ENCODE measurements around the gene CD44.
A peak's percentile ranks its signal among the peaks of the same experiment; 100 is the strongest.
"Not testable (repeated sequence)": the region's sequence is repeated elsewhere in the genome, so short reads cannot be mapped to it uniquely, and the experiment has no call there.

CD44 gene

DNA sequence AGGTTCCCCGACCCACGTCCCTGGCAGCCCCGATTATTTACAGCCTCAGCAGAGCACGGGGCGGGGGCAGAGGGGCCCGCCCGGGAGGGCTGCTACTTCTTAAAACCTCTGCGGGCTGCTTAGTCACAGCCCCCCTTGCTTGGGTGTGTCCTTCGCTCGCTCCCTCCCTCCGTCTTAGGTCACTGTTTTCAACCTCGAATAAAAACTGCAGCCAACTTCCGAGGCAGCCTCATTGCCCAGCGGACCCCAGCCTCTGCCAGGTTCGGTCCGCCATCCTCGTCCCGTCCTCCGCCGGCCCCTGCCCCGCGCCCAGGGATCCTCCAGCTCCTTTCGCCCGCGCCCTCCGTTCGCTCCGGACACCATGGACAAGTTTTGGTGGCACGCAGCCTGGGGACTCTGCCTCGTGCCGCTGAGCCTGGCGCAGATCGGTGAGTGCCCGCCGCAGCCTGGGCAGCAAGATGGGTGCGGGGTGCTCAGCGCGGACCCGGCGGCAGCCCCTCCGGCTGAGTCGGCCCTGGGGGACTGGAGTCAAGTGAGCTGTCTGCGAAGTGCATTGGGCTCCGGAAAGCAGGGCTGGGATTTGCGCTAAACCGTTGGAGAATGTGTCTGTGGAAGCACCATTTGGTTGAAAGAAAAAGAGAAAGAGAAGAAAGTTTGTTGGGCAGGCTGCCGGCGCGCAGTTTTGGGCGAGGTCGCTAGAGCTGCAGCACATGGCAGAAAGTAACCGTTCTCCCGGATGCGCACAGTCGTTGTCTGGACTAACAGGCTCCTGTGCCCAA is at the start of gene CD44:
Gene CD44 (plus strand): TSS at position 229 of the 779 bp plus-strand sequence. CDS start 133 bp downstream, at position 362.
- peak; percentile 84 for DNase-seq

DNA sequence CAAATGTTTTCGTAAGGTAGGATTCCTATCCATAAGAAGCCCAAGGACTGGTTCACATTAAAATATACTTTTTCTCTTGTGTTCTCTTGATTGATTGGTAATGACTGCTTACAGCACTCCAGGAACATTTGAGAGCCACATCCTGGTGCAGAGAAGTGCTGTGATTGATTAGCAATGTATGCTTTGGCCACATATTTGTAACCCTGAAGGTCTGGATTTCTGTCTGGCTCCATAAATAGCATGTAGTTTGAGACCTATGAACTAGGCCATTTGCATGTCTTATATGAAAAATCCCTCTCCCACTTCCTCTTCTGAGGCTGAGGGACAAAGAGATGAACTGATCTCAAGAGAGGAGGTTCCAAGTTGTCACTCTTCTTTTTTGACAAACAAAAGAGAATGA is 49.3 kb upstream of the CD44 start:
- no peak for DNase-seq

DNA sequence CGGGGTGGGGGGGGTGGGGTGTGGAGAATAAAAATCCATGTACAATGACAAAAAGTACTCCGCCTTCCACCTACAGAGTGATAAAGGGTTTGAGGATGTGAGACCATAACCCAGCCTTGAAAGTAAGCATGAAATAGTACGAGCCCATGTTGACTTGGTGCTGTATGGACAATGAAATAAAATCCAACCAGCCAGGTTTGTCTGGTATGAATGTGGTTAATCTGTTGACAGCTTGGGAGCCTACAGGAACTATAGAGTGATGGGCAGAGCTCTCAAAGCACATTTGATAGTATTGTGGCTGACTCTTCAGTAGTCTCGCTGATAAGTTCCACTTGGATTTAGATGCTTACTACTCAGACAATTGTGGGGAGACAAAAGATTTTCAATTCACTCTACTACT is 48.8 kb upstream of the CD44 start:
- no peak for DNase-seq

DNA sequence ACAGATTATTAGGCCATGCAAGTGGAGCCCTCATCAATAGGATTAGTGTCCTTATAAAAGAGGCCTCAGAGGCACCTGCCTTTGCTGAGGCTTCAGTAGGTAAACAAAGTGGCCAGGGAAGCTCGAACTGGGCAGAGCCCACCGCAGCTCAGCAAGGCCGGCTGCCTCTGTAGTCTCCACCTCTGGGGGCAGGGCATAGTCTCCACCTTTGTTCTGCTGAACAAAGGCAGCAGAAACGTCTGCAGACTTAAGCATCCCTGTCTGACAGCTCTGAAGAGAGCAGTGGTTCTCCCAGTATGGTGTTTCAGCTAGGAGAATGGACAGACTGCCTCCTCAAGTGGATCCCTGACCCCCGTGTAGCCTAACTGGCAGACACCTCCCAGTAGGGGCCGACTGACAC is 48.0 kb upstream of the CD44 start:
- not testable (repeated sequence) for DNase-seq

DNA sequence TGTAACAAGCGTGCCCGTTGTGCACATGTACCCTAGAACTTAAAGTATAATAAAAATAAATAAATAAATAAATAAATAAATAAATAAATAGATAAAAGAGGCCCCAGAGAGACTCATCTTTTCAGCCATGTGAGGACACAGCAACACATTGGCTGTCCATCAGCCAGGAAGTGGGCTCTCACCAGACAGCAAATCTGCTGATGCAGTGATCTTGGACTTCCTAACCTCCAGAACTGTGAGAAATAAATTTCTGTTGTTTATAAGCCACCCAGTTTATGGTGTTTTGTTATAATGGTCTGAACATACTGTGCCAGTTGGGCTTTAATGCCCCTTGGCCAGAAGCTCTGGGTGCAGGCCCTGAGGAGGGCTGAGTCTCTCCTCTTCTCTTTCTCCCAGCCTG is 42.2 kb upstream of the CD44 start:
- no peak for DNase-seq

DNA sequence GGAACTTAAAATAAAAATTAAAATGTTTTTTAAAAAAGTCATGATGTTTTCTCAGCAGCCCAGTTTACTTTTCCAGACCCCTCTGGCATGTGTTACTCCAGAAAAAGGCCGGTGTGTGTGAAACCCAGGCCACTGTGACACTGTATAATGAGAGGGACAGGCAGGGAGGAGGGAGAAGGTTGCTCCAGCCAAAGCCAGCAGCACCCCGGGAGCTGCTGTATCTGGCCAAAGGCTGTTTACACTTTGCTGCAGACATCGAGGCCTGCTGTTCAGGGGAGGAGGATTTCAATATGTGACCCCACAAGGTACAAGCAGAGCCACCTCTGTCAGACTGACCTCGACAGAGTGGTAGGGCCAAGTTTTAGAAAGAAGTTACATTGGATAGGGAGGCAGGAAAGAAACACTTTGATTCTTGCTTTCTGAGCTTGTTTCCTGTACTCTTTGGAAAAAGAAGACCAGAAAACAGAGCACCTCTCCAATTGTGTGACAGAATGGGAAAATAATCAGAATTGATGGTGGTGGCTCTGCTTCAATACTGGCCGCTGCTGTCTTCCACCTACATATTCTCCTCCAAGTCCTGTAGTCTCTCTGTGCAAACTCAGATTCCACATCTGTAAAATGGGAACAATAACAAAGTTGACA is 41.0 kb upstream of the CD44 start:
- no peak for DNase-seq

DNA sequence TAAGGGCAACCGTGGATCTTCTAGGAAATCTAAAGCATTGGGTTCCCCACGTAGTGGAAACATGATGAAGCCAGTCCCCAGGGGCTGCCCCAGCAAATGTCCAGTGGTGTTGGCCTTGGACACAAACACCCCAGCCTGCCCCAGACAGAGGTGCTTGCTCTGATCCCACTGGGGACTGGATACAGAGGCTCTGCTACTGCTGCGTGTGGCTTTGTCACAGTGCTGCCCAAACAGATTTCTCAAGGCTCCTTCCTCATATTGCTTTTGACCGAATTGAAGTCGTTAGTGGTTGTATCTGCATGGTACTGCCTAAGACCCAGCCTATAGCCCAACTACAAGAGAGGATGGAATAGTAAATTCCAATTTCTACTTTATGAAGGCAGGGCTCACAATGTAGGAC is 40.1 kb upstream of the CD44 start:
- DNase-seq = no peak

DNA sequence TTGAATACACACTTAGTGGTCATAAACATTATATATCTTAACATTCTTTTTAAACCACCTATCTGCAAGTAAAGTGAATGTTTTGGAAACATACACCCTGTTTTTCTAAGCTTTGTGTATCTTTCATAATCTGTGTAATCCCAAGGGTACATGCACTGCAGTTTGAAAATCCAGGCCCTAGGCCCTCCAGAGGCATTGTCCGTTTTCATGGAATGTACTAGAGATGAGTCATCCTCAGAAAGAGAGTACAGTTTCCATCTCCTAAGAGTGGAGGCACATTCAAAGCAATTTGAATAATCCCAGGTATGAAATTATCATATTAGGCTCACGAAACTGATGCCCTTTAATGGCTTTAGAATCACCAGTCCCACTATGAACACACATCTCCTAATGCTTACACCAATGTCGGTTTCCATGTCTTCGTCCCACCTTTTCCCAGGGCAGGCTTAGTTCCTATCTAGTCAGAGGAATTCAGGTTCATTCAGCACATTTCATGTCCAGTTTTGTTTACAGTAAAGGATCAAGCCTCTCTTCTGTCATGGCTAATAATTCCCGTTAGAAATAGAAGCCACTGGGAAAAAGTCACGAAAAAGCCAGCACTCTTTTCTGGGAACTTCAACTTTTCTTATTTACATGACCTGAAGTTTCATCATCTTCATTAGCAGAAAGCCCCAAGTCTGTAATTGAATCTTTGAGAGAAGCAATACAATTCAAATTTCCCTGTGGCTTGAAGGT is 39.5 kb upstream of the CD44 start:
- peak; percentile 79 for DNase-seq

DNA sequence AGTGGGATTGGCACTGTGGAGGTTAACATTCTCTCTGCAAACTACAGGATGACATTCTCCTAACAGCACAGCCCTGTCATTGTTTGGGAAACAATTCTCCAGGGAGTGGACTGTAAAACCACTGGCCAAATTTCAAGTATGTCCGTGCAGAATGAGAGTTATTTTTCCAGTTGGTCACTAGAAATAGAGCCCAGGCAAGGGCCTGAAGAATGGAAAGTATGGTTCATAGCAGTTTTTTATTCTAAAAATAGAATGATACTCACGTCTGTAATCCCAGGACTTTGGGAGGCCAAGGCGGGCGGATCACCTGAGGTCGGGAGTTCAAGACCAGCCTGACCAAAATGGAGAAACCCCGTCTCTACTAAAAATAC is 39.0 kb upstream of the CD44 start:
- DNase-seq = peak; percentile 79

DNA sequence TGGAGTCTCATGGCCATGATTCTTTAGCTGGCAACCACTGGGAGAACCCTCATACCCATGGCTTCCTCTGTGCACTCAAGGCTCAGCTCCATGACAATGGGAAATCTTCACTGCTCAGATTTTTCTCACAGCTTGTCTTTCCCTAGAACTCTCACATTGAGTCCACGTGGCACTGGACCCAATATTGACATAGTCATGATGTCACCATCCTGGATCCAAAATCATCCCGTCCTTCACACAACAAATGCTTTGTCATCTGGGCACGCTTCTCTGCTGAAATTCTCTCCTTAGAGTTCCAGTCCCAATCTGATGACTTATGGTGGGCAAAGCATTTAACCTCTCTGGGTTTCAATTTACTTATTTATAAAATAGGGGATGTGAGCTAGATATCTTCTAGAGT is 37.7 kb upstream of the CD44 start:
- DNase-seq = no peak

DNA sequence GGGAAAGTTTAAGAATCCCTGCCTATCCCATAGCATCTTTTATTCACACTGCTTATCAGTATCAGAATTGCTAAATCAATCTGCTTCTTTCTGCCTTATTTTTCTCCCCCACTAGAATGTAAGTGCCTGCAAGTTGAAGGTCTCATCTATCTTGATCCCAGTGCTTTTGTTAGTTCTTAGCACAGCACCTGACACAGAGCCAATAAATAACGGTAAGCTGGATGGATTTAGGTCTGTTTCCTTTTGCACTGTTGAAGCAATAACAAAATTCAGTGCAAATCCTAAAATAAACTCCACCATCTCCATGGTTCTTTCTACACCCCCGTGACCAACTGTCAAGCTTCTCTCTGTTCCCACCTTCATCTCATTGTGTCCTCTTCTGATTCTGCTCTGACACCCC is 36.7 kb upstream of the CD44 start:
- DNase-seq = no peak

DNA sequence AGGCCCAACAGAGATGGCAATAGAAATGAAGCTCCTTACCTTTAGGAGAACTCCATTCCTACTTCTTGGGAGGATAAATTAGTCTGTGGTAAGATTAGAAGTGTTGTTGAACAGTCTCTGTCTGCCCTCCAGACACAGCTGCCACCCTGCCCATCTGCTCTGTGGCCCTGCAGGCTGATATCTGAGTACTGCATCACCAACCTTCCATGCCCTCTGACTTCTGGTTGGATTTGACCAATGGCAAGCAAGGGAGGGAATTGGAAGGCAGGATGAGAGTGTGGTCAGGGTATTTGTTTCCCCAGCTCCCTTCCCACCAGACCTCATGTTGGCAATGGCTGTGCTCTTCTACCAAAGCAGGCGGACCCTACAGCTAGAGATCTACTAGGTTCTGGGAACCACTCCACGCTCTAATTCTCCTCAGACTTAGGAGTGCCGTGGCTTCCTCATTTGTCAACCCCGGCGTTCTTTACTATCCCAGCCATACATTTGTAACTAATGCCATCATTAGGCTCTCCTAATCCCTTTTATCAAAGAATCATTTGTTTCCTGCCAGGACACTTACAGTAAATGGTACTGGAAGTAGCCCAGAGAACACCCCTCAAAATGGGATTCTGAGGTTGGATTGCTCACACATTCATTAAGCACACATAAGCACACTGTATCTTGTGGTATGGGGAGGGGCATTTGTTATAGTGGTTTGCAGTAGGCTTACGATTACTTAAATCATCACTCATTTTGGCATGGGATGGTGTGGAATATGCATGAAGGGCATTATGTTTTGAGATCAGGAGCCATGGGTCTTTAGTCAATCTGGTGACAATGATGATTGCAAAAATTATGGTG is 35.4 kb upstream of the CD44 start:
- DNase-seq = peak; percentile 63

DNA sequence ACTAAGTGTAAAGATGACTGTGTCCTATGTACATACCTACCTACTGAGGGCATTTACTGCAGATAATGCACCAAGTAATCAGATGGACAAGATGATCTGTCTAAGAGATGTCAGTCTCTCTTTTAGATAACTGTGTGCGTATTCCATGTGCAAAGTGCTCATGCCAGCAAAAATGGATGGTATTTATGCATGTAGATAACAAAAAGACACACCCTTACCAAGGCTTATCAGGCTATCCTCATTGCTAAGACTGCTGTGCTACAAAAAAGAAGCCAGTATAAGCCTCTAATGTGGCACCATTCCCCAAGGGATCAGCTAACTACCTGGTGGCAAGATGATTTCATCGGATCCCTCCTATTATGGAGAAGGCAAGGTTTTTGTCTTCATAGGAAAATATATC is 34.3 kb upstream of the CD44 start:
- no peak for DNase-seq

DNA sequence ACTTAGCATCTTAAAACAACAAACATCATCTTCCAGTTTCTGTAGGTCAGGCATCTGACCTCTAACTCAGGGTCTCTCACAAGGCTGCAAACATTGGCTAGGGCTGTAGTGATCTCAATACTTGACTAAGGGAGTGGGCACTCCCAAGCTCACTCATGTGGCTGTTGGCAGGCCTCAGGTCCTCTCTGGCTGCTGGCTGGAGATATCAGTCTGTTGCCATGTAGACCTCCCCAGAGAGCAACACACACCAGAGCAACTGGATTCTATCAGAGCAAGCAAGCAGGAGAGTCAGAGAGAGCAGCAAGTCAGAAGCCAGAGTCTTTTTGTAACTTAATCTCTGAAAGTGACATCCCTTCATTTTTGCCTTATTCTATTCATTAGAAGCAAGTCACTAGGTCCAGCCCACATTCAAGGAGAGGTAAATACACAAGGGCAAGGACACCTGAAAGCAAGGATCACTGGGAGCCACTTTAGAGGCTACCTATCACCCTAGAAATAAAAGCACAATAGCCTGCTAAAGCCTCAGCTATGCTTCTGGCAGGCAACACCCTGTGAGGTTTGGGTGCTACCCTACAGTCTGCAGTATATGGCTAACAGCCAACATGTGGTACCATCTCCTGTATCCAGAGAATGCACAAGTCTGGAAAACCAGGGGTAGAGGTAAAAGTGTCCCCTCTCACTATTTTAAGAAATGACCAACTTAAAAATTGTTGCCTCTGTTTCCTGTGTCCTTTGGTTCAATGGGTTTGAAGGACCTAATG is 33.5 kb upstream of the CD44 start:
- no peak for DNase-seq

DNA sequence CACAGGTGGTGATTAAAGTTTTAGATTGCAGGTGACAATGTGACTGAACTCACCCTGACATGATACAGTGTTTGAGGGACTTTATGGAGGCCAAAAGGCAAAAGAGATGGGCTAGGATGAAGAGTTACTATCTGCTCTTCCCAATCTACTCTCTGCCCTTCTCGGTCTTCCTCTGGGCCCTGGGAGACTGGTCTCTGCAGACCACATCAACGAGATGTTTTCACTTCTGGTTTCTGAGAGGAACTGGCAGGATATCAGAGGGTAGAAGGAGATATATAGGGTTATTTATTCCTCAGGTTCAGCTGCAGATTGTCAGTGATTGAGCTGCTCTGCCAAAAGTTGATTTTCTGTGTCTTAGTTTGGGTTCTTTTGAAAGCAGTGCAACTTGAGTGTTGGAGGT is 32.4 kb upstream of the CD44 start:
- no peak for DNase-seq

DNA sequence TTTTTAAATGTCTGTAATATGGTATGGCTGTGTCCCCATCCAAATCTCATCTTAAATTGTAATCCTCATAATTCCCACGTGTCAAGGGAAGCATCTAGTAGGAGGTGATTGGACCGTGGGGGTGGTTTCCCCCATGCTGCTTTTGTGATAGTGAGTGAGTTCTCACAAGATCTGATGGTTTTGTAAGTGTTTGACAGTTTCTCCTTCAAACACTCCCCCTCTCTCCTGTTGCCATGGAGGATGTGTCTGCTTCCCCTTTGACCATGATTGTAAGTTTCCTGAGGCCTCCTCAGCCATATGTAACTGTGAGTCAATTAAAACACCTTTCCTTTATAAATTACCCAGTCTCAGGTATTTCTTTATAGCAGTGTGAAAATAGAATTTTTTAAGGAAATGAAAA is 31.1 kb upstream of the CD44 start:
- DNase-seq = no peak

DNA sequence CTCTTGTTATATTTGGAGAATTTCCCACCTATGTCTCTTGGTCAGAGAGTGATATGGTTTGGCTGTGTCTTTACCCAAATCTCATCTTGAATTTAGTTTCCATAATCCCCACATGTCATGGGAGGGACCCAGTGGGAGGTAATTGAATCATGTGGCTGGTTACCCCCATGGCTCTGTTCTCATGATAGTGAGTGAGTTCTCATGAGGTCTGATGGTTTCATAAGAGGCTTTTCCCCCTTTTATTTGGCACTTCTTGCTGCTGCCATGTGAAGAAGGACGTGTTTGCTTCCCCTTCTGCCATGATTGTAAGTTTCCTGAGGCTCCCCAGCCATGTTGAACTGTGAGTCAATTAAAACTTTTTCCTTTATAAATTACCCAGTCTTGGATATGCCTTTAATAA is 30.6 kb upstream of the CD44 start:
- DNase-seq = not testable (repeated sequence)

DNA sequence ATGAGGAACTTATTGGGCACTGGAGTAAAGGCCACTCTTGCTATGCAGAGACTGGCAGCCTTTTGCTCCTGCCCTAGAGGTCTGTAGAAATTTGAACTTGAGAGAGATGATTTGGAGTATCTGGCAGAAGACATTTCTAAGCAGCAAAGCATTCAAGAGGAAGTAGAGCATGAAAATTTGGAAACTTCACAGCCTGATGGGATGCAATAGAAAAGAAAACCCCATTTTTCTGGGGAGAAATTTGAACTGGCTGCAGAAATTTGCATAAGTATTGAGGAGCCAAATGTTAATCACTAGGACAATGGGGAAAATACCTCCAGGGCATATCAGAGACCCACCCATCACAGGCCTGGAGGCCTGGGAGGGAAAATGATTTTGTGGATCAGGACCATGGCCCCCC is 29.9 kb upstream of the CD44 start:
- DNase-seq = no peak

DNA sequence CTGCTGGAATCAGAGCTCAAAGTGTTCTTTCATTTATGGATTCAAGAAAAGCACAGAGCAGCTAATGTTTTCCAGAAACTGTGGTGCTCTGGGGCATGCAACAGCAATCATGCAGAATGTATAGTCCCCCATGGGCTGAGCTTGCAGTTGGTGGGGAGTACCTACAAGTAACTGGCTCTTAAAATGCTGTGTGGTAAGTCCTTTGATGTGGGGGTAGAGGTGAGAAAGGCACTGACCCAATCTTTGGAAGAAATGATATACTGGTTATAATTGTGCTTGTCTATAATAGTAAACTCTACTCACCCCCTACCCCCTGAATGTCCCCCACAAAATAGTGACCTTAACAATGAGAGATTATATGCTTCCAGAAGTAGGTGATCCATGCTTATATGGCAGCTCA is 29.1 kb upstream of the CD44 start:
- DNase-seq = no peak

DNA sequence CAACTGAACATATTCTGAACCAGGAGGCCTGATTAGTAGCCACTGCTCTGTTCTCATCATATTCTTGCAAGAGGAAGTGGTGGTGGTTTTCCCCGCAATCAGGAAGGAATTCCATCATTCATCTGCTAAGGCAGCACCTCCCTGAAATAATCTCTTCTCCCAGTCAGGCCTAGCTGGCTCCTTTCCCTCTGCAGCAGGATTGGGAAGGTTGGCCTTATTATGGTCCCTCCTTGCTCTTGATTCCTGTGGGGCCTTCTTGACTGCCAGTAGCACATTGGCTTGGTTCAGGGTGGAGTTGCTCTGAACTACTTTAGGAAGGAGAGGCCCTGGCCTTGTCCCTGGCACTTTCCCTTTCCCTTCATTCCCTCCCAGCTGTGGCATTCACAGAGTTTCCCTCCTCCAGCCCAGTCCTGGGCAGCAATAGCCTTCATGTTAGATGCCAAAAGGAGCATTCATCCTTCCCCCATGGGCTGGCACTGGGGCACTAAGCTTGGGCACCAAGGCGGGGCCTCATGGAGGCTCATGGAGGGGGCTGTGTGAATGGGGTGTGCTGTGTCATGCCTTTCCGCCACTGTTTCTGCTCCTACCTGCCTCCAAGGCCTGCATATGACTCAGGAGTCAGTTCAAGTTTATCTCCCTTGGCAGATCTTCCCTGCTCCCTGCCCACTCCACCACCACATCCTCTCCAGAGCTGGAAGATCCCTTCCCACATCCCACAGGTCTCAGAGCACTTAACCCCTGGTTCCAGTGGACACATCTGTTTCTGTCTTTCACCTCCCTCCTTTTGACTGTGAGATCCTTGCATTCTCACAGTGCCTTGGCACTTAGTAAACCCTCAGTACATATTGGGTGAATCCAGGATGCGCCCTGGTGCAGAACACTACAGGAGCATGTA is 27.6 kb upstream of the CD44 start:
- peak; percentile 90 for DNase-seq
